ENCODE measurements around the gene TNFAIP6. TPM values are rescaled to one million over a fixed set of nuclear protein-coding genes. Genes with fewer than 3 reads are reported as not detected.
A peak's percentile ranks its signal among the peaks of the same experiment; 100 is the strongest.
"Not testable (repeated sequence)": the region's sequence is repeated elsewhere in the genome, so short reads cannot be mapped to it uniquely, and the experiment has no call there.

TNFAIP6 gene, protein sequence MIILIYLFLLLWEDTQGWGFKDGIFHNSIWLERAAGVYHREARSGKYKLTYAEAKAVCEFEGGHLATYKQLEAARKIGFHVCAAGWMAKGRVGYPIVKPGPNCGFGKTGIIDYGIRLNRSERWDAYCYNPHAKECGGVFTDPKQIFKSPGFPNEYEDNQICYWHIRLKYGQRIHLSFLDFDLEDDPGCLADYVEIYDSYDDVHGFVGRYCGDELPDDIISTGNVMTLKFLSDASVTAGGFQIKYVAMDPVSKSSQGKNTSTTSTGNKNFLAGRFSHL
- 0.31 TPM for total RNA-seq

DNA sequence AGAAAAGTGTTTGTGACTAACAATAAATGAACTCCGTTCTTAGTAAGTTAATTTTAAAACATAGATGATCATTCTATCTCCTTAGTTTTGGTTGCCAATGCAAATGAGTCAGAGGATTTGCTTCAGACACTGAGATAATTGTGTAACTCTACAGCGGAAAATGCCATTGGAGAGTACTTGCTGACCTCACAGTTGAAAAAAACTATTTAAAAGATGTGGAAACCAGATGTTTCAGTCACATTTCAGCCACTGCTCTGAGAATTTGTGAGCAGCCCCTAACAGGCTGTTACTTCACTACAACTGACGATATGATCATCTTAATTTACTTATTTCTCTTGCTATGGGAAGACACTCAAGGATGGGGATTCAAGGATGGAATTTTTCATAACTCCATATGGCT, at the start of gene TNFAIP6:
Gene TNFAIP6, plus strand, starts transcription at position 234 of the 400 bp plus-strand sequence. Its CDS starts 75 bp downstream, at position 309.
- DNase-seq = no peak

DNA sequence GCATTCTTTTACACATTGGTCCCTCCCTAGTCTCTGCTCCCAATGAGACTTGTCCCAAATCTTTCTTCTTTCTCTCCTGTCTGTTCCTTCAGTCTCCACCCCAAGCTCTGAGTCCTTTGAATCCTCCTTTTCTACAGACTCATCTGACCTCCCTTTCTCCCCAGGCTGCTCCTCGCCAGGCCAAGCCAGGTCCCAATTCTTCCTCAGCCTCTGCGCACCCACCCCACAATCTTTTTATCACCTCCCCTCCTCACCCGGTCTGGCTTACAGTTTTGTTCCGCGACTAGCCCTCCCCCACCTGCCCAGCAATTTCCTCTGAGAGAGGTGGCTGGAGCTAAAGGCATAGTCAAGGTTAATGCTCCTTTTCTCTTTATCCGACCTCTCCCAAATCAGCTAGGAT, 47.1 kb upstream of the TNFAIP6 start:
- DNase-seq = not testable (repeated sequence)

DNA sequence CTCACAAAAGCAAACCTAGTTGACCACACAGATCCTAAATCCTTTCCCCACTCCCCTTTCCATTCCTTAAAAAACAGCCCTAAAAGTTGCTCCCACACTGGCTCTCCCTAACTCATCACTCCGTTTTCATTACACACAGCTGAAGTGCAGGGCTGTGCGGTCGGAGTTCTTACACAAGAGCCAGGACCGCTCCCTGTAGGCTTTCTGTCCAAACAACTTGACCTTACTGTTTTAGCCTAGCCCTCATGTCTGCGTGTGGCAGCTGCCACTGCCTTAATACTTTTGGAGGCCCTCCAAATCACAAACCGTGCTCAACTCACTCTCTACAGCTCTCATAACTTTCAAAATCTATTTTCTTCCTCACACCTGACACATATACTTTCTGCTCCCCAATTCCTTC, 45.0 kb upstream of the TNFAIP6 start:
- not testable (repeated sequence) for DNase-seq

DNA sequence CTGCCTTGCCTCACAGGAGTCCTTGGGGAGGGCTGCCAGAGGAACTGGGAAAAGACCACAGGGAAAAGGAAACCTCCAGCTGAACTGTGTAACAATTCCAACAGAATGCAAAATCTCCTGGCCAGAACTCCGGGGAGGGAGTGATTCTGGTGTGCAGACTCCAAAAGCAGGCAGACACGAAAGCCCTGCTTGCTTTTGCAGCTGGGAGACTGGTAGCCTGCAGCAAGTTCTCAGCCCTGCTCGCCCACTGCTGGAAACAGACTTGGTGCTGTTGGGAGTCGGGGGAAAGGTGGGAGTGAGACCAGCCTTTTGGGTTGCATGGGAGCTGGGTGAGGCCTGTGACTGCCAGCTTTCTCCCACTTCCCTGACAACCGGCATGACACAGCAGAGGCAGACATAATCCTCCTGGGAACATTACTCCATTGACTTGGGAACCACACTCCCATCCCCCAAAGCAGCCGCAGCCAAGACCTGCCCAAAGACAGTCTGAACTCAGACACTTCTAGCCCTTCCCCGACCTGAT, 42.0 kb upstream of the TNFAIP6 start:
- peak; percentile 12 for DNase-seq

DNA sequence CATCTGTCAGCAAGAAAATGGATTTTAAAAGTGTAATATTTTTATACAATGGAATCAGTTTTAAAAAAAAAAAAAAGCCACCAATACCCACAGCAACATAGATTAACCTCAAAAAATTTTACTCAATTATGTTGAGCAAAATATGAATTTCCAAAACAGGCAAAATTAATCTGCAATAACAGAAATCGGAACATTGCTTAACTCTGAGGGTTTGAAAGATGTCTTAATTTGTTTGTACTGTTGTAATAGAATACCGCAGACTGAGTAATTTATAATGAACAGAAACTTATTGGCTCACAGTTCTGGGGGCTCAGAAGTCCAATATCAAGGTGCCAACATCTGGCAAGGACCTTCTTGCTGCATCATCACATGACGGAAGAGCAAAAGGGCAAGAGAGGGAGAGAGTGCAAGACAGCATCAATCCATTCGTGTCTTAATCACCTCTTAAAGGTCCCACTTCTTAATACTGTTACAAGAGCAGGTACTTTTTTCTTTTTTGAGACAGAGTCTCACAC, 31.8 kb upstream of the TNFAIP6 start:
- DNase-seq = no peak

DNA sequence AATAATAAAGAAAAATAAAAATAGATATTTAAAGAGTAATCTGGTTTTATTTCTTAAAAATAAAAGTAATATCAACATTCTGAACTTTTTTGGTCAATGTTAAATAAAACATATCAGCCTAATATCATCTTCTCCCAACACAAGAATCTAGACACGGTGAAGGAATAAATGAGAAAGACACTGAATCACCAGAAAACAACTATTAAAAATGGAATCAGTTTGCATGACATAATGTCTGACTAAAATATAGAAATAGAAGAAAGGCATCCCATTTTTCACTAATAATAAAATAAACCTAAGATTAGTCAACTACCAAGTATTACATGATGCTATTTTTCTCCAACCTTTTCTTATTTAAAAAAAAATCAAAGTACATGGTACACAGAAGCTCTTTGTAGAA, 30.8 kb upstream of the TNFAIP6 start:
- no peak for DNase-seq

DNA sequence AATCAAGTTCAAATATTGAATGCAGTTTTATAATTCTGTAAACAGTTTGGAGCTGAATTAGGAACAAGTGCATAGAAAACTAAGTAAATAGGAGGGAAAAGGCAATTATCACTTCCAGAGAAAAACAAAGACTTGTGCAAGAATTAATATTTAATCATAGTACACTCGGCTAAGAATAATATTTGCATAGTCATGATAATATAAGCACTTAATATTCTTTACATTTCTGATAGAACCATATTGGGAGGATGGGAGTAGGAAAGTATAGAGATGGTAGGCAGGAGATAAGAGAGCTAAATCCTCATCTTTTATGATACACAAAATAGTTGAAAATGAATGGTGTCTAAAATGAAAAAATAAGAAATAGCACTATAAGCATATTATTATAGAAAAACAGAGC, 27.4 kb upstream of the TNFAIP6 start:
- no peak for DNase-seq

DNA sequence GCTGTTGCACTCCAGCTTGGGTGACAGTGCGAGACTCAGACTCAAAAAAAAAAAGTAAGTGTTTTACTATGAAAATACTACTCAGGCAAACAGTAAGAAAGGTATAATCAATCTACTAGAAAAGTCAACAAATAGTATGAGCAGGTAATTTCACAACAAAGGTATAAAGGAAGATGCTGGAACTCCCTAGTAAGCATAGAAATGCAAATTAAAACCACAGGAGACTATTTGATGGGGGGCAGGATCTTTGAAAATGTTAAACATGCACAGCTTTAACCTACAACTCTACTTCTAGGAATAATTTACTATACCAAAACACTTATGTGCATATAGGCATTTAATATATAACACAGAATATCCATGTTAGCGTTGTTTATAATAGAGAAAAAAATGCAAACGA, 24.3 kb upstream of the TNFAIP6 start:
- no peak for DNase-seq

DNA sequence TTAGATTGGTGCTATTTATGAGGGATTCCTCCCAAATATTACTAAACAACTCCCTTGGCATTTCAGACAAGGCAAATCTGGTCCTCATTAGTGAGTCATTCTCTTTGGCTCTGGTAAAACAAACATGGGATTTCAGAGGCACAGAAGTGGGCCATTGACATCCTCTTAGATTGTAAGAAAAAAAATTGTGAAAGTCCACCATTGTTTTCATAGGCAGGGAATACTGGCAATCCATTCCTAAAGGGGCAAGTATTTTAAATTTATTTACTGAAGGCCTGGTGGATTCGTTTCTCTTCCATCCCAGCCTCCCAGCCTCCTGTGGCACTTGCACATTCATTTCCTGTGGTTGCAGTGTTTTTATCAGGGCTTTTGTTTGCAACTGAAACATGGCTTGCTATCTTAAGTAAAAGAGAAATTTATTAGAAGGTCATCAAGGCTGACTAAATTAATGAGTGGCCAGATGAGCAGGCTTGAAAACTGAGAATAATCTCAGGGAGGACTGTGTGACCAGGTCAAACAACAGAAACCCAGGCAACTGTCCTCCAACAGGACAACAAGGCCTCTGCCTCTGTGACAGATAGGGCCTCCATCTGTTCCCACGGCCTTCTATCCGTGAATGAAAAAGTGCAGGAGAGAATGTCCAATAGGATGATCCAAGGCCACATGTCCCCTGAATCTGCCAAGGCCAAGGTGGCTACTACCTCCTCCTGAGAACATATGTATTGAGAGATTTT, 23.1 kb upstream of the TNFAIP6 start:
- DNase-seq = no peak

DNA sequence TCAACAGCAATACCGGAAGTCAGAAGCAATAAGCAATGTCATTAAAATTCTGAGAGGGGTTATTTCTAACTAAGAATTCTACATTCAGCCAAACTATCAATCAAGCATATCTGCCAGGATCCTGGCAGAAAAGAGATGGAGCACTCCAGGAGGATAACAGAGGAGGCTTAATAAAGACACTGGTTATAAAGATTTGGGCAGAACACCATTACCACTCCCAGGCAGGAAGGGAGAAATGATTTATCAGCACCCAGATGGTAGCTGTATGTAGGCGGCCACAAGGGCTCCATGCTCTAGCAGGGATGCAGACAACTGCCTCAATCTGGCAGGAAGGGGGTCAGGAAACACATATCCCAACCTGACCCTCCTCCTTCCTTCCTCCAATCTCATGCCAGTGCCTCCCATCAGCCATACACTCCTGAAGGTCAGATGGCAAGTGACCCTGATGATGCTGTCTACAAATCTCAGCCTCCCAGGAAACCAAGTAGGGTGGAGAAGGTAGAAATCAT, 20.5 kb upstream of the TNFAIP6 start:
- no peak for DNase-seq

DNA sequence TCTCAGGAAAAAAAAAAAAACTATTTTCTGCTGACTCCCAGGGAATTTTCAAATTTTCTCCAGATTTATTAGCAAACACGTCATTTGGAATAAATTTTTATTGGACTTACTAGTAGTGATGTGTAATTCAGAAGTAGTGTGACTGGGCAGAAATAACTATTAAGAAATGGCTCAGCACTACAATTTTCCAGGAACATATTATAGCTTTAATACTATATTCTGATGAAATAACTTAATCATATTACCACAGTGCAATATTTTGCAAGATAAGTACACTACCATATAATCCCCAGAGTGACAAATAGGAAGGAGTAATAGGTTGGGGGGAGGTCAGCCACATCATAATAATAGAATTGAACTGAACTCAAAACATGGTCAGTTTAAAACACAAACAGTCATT, 19.7 kb upstream of the TNFAIP6 start:
- no peak for DNase-seq

DNA sequence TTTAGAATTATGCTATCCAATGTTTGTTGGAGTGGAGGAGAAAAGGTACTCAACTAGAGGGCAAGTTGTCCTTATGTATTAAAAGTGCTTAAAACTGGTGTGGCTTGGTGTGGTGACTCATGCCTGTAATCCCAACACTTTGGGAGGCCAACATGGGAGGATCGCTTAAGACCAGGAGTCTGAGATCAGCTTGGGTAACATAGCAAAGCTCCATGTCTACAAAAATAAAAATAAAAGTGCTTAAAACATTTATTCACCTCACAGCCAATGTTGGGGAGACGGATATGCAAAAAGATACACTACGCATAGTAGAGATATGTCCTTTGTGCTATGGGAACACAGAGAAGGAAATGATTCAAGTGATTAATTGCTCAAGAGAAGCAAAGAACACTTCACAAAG, 19.3 kb upstream of the TNFAIP6 start:
- DNase-seq = no peak

DNA sequence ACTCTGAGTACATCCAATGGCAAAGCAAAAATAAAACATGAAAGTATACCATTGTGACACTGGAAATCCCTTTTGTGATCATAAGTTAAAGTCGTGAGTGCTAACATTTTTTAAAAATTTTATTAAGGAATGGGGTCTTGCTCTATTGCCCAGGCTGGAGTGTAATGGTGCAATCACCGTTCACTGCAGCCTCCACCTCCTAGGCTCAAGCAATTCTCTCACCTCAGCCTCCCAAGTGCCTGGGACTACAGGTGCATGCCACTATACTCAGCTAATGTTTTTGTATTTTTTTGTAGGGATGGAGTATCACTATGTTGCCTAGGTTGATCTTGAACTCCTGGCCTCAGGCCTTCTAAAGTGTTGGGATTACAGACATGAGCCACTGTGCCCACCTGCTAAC, 14.3 kb upstream of the TNFAIP6 start:
- DNase-seq = no peak

DNA sequence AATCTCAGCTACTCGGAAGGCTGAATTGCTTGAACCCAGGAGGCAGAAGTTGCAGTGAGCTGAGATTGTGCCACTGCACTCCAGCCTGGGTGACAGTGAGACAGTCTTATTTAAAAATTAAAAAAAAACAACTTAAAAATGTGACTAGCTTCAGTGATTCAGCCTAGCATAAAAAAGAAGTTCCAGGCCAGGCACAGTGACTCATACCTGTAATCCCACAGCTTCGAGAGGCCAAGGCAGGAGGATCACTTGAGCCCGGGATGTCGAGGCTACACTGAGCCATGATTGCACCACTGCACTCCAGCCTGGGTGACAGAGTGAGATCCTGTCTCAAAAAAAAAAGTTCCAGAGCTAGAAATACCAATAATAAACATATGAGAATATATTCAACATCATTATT, 13.2 kb upstream of the TNFAIP6 start:
- DNase-seq = not testable (repeated sequence)

DNA sequence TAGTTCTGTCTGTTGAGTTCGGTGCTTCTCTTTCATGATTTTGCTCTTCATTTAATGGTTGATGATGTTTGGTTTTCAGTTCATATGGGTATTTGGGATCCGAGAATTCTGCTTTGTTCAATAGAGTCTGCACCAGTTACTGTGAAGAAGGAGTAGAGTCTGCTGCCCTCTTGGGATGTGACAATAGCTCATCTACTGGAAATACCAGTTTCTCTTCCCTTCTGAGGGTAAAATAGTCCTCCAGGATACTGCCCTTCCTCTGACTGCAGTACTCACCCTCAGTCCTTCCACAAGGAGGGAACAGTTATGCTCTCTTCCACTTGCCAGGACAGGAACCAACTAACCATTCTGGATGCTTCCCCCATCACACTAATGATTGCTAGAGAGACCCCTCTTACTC, 12.5 kb upstream of the TNFAIP6 start:
- no peak for DNase-seq

DNA sequence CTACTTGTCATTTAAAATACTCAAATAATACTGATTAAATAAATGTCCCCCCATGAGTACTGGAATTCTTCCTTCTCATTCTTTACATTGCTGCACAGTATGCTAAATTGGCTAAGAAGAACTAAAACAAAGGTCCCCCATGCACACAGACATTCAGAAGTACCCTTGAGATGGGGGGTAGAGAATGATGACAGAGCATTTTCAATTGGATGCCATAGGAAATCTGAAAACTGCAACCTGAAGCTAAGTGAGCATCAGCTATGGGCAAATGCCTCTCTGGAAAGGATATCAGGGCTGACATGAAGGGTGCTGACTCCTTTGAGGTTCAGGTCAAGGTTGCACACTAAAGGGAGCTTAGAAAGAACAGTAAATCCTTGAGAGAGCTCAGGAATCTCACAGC, 10.1 kb upstream of the TNFAIP6 start:
- no peak for DNase-seq

DNA sequence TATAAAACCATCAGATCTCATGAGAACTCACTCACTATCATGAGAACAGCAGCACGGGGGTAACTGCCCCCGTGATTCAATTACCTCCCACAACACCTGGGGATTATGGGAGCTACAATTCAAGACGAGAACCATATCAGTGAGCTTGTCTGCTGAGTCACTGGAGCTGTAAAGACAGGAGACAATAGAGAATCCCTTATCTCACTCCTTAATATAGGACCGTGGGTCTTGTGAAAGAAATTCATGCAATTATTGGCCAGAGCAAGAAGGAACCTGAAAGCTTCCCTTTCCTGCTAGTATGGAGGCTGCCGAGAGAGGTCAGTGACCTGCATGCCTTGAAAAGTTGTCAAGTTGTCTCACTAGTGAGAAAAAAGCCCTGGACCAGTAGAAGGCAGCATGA, 9.5 kb upstream of the TNFAIP6 start:
- no peak for DNase-seq

DNA sequence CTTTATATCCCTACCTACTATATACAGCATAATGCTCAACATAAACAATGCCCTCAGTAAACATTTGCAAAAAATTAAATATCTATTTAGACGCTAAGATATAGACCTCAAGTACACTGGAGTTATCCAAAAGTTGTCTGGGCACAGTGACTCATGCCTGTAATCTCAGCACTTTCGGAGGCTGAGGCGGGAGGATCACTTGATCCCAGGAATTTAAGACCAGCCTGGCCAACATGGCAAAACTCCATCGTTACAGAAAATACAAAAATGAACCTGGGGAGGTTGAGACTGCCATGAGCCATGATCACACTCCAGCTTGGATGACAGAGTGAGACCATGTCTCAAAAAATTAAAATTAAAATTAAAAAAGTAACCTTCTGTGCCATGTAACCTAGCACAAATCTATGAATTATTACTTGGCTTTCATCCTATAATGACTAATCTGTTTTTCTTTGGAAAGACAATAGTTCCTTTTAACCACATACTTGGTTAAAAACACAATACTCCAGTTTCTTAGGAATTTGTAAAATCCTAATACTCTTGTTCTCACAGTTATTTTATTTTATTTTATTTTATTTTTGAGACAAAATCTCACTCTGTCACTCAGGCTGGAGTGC, 6.7 kb upstream of the TNFAIP6 start:
- no peak for DNase-seq

DNA sequence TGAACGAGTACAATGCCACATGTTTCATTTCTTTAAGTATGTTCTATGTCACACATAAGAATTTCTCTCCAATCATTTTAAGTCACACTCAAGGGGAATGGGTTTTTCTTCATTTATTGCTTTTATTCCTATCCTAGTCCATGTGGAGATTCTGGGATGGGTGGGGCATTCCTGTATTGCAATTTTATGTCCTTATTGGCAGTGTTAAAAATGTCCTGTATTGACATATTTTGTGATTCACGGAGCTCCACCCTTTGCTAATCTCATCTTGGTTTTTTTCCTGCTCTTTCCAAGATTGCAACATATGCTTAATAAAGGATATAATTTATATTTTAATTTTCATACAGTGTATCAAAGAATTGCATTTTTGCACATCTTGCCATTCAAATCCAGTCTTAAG, 3.4 kb upstream of the TNFAIP6 start:
- no peak for DNase-seq

DNA sequence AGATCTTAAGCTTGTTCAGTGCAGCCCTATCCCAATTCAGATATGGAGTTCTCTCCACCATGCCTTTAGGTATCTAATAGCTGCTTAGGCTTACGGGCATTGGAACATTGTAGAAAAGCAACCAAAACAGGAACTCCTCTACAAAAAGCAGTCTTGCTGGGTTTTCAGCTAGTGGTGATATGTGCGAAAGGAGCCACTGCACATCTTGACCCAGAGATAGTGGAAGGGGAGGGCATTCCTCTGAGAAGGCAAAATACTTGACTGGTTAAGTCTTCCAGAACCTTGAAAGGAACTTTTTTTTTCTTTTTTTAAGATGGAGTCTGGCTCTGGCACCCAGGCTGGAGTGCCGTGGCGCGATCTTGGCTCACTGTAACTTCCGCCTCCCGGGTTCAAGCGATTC, 2.6 kb upstream of the TNFAIP6 start:
- DNase-seq = no peak

DNA sequence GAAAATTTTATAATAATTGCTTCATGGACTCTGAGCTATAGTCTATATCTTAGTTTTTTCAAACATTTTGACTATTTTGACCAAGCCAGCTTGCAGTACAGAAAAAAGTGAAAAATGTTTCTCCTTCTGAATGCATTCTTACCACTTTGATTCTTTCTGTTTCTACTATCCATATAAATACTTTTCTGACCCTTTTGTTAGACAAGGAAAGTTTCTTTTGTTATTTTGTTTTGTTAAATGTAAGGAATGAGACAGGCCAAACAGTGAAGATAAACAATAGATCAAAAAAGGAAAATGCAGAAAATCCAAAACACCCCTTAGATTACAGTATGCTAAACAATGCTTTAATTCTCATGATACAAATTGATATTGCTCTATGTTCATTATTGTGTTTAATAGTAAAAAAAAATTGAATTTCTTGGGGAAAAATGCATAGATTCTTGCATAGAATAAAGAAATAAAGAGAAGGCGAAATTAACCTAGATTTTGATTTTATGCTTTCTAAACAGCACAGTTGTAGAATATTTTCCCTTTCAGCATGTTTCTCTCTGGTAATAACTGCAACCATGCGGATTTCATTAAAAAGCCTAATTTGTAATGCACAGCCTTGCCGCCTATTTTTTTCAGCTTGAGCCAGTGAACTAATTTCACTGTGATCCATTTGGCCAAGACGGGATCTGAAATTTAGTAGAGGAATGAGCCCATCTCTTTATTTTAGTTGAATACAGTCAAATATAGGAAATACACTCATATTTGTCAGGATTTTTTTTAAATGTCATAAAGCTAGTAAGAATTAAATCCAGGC, 976 bp downstream of the TNFAIP6 start:
- DNase-seq = no peak

Data from occipital lobe (tissue), 2 donors.